HG03095 (cell line): ENCODE data around the gene FXYD3.

Experiments used
- ATAC-seq: cut with Tn5 transposase; IDR thresholded peaks from one replicate; pipeline ENCODE4 v1.9.1; 2021; ENCODE audit warnings: moderate library complexity; ENCODE audit not compliant: unreplicated experiment

FXYD3 gene

DNA sequence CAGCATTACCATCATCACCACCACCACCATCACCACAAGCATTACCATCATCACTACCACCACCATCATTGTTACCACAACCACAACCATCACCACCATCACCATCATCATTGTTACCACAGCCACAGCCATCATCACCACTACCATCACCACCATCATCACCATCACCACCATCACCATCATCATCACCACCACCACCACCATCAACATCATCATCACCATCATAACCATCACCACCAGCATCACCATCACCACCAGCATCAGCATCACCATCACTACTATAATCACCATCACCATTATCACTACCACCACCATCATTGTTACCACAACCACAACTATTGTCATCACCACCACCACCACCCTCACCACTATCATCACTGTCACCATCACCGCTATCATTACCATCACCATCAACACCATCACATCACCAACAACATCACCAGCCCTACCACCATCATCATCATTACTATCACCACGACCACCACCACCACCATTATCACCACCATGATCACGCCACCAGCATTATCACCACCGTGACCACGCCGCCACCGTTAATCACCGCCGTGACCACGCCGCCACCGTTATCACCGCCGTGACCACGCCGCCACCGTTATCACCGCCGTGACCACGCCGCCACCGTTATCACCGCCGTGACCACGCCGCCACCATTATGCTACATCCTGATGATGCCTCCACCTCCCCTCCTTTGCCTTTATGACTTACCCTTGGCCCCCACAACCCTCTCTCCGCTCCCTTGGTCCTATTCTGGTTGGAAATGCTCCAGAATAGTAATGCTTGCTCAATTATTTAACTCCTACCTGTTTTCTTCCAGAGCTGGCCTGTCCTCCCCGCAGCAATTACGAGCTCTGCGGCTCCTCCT is 10.0 kb upstream of the FXYD3 start:
- ATAC-seq, result no peak

DNA sequence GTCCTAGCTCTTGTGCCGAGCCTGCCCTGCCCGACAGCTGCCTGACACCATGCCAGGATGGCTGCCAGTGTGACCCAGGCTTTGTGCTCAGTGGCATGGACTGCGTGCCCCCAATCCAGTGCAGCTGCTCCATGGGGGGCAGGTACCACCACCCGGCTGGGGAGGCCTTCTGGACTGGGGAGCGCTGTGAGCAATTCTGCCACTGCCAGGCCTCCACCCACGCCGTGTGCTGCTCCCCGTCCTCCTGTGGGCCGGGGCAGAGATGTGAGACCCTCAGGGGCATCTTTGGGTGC is 9.4 kb upstream of the FXYD3 start:
- no peak for ATAC-seq

DNA sequence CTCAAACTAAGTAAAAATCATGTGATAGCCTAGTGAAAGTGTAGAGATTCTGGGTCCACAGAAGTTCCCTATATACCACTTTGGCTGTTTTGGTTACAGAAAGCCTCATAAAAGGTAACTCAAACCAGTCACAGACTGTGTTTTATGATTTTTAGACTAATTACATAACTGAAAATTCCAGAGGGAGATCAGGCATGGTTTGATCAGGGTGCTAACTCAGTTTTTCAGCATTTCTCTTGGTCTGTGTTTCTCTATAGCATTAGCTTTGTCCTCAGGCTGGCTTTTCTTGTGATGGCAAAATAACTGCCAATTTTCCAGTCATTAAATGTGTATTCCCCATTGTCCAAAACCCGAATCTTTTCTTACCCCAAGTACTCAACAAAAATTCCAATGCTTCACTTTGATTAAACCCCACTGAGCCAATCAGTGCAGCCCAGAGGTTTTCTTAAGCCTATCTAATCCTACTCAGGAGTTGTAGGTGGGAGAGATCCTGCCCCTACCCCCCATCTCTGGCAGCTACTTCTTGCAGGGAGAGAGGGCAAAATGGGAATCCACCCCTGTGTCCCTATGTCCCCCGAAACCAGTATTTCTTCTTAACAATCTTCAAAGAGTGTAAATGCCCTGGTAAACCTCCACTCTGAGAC is 8.6 kb upstream of the FXYD3 start:
- no peak for ATAC-seq

DNA sequence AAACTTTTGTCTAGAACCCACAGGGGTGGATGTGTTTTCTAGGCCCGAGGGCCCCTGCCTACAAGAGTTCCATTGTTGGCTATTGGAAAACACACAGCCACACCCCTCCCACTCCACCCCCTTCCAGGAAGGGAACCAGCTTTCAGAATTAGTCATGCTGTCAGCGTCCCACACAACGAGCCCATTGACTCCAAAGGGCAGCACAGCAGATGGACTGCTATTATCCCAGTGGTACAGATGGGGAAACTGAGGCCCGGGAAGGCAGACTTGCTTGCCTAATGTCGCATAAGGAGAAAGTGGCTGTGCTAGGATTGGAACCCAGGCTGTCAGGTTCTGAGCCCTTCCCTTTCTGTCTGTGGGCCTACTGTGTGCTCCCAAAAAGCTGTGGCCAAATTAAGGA is 8.1 kb upstream of the FXYD3 start:
- no peak for ATAC-seq

DNA sequence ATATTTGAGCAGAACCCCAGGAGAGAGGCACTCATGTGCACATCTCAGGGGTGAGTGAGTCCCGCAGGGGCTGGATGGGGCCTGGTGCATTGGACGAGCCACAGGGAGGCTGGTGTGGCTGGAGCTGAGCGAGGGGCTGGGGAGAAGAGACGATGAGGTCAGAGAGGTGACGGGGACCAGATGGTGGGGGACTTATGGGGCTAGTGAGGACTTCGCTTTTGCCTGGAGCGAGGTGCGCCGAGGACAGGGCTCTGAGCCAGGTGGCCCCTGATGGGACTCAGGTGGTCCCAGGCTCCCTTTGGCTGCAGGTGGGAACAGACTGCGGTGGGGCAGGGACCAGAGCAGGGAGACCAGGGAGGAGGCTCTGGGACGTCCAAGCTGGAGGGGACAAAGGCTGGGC is 6.9 kb upstream of the FXYD3 start:
- ATAC-seq, result no peak

DNA sequence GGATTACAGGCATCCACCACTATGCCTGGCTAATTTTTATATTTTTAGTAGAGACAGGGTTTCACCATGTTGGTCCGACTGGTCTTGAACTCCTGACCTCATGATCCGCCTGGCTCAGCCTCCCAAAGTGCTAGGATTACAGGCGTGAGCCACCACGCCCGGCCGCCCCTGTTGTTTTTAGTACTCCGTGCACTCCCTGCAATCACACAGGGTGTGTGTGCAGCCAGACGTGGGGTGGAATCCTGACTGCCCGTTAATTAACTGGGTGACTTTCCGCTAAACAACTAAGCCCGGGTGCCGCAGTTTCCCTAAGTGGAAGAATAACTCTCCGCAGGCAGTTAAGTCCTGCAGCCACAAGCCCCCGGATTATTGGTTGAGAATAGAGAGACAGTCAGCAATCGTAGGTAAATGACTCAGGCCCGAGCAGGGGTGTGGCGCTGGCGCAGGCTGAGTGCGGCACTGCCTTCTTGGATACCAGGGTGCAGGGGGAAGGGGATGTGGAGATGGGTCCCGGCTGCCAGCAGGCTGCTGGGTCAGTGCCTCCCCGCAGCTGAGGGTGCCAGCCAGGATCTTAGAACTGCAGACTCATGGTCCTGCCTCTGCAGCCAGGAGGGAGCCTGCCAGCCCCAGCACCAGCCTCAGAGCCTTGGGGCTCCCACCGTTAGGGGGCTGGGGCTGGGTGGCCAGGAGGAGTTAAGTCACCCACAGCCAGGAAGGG is 6.1 kb upstream of the FXYD3 start:
- ATAC-seq, result no peak

DNA sequence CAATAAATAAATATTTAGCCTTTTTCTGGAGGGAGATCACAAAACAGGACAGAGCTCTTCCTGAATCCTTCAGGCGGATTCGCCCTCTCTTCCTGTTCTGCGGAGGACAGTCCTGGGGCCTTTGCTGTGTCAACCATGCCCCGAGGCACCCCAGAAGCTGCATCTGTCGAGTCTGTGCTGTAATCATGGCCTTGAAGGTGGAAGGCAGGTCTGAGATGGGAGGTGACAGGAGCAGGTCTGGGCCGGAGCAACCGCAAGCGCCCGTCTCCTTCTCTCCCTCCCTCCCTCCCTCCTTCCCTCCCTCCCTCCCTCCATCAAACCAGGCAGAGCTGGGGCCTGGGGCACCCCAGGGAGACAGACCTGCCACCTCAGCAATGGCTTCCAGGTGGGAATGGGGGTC is 4.6 kb upstream of the FXYD3 start:
- no peak for ATAC-seq

DNA sequence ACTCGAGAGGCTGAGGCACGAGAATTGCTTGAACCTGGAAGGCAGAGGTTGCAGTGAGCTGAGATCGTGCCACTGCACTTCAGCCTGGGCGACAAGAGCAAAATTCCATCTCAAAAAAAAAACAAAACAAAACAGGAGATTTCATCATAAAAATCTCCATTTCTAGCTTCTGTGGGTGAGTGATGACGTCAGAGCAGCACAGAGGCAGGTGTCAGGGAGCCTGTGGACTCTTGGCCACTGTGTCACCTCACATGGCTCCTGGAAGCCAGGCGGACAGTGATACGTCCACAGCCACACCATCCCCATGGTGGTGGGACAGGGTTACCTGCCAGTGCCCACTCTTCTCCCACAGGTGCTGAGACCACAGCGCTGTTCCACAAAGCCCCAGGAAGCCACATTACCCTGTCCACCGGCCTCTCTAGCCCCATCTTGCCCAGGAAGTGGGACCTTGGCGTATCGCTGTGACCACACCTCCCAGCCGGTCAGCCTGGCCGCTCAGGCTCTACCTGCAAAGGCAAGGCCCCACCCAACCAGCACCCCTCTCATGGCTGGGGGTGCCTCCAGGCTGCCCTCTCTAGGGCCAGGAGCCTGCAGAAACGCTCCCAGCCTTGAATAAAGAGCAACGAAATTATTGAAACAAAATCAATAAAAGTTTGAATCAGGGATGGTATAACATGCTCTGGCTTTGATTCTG is 2.5 kb upstream of the FXYD3 start:
- no peak for ATAC-seq

DNA sequence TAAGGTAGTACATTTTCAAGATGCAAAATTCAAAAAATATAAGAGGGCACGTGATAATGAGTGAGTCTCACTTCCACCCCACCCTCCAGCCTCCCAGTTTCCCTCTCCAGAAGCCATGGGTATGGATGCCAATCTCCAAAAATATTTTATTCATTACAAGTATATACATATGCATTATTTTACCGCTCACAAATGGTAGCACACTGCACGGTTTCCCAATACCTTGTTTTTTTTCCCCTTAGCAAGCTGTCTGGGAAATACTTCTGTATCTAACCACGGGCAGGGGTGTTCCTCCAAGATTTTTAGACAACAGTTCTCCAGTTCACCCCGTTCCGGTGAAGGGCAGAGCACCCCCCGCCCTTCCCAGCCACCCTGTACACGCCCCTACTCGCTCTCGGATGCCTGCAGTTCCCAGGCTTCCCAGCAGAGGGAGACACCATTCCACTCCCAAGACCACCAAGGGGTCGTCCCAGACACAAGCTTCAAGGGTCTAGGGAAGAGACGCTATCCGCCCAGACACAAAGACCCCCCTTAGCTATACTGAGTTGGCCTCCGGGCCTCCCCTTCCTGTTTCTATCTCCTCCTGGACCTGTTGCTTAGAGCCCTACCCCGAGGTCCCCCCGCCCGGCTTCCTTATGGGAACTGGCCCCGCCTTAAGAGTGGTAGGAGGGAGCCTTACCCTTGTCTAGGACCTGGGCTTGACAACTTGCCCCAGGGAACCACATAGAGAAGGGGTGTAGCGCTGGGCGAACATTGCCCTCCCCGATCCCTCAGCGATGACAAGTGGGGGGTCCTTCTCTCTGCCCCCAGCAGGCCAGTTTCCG is 1.1 kb upstream of the FXYD3 start:
- ATAC-seq, result no peak

DNA sequence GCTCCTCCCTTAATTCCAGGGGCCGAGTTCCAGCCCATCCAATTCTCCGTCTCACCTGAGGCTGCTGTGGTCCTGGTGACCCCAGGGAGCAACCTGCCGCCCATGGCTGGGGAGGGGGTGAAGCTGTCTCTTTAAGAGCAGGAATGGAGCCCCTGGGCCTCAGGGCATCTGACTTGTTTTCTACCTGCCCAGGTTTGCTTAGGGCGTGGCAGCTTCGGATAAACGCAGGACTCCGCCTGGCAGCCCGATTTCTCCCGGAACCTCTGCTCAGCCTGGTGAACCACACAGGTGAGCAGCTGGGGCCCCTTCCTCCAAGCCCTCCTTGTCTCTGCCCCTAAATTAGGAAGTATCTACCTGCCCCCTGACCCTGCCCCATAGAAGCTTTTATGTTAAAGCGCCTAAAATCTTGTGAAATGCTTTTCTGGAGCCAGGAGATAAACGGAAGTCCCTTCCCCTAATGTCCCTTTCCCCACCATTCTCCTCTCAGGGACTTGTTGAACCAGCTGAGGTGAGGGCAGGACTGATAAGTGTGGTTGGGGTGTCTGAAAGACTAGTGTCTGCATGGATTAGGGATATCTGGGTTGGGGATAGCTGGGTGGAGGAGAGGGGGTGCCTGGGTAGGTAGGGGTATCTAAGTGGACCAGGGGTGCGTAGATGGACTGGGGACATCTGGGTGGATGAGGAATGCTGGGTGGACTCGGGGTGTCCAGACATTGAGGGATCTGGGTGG is 614 bp downstream of the FXYD3 start:
- no peak for ATAC-seq

DNA sequence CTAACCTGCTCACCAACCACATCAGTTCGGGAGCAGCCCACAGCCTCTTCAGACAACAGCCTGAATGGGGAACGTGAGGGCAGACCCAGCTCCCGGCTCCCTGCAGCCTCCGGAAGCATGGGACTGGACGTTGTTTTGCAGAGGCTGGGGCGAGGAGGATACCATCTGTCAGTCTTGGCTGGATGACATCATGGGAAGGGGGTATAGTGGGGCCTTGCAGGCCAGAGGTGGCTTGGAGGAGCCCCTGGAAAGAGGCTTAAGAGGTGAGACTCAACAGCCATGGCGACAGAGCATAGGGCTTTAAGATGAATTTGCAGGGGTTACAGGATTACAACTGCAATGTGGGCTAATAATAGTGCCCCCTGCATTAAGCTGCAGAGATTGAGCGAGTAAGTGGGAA is 1.5 kb downstream of the FXYD3 start:
- ATAC-seq, result no peak

DNA sequence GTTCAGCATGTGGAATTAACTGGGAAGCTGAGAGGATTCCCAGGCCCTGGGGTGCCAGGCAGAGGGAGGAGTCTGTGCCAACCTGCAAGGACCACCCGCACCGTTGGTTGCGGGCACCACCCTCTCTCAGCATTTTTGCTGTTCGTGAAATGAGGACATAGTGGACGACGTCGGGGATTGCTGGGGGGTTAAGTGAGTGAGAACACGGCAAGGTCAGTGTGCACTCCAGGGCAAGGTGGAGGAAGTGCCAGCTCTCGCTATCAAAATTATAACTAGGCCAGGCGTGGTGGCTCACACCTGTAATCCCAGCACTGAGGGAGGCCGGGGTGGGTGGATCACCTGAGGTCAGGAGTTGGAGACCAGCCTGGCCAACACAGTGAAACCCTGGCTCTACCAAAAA is 2.2 kb downstream of the FXYD3 start:
- ATAC-seq, result no peak

DNA sequence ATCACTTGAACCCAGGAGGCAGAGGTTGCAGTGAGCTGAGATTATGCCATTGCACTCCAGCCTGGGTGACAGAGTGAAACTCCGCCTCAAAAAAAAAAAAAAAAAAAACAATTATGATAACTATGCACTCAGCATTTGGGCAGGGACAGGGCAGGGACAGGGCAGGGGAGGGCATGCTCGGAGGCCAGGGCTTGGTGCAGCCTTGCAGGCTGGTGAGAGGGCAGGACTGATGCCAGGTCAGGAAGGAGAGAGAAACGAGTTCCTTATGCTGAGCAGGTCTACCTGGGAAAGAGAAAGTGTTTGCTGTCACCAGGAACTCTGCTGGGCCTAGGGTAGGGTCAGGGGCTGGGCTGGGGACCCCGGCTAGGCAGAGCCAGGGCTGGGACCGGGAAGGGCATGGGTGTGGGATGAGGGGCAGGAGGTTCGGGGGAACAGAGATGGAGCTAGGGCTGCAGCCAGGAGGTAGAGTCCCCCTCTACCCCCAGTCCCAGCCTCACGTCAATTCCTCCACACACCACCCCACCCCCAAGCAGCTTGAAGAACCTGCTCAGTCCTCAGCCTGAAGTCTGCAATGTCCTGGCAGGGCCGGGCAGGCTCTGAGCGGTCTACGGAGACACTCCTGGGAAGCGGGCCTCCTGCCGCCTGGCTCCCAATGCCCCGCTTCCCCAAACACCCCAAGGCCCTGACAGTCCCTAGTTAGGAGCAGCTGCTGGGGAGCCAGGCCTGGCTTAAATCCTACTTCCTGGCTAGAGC is 2.8 kb downstream of the FXYD3 start:
- no peak for ATAC-seq

DNA sequence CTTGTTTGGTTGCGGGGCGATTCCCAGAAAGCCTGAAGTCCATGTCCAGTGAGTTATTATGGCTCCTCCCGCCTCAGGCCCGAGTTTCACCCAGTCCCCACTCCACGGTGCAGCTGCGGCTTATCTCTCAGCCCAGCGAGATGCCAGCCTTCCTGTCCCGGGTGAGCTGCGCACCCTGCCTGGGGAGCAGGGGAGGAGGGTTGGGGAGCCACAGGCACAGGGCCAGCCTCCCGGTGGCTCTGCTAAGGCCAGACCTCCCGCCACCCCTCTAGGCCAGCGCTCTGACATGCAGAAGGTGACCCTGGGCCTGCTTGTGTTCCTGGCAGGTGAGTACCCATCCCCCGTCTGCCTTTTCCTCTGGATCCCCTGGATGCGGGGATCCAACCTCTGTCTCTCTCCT is 3.5 kb downstream of the FXYD3 start:
- ATAC-seq, result no peak

DNA sequence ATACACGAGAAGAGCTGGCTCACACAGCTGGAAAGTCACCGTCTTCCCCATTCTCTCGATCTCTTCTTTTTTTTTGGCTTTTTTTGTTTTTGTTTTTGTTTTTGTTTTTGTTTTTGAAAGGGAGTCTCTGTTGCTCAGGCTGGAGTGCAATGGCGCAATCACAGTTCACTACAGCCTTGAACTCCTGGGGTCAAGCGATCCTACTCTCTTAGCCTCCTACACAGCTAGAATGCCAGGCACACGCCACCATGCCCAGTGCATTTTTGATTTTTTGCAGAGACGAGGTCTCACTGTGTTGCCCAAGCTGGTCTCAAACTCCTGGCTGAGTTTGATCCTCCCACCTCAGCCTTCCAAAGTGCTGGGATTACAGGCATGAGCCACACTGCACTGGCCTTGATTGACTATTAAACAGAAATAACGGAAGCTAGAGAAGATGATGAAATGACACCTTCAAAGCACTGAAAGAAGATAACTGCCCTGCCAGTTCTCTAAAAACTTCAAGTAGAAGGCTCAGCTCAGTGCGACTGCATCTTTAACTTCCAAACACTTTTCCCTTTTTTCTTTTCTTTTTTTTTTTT is 4.0 kb downstream of the FXYD3 start:
- no peak for ATAC-seq

DNA sequence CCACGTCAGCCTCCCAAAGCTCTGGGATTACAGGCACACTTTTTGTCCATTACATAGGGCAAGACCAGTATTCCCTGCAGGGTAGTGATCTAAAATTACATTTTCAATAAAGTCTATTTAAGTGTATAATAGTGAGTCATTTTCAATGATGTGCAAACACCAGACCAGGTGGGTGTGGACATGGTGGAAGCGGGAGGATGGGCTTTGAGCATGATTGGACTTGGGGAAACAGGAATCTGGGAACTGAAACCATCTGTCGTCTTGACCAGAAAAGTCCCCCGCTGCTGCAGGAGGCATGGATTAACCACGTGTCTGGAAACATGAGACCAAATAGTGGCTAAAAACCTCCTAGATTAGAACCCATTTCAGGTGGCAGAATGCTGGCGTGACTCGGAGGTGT is 4.9 kb downstream of the FXYD3 start:
- no peak for ATAC-seq

DNA sequence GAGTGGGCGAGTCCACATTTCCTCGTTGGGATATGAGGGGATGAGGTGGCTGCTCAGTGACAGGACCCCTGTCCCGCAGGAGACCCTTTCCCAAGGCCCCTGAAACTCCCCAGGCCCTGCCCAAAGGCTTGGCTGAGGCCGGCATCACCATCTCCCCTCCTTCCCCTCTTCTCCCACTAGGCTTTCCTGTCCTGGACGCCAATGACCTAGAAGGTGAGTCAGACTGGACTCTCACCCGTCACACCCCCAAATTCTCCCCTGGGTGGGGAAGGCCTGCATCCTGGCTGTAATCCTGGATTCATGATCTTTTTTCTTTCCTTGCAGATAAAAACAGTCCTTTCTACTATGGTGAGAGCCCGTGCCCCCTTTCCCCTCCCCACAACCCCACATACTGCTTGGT is 5.3 kb downstream of the FXYD3 start:
- ATAC-seq, result no peak

DNA sequence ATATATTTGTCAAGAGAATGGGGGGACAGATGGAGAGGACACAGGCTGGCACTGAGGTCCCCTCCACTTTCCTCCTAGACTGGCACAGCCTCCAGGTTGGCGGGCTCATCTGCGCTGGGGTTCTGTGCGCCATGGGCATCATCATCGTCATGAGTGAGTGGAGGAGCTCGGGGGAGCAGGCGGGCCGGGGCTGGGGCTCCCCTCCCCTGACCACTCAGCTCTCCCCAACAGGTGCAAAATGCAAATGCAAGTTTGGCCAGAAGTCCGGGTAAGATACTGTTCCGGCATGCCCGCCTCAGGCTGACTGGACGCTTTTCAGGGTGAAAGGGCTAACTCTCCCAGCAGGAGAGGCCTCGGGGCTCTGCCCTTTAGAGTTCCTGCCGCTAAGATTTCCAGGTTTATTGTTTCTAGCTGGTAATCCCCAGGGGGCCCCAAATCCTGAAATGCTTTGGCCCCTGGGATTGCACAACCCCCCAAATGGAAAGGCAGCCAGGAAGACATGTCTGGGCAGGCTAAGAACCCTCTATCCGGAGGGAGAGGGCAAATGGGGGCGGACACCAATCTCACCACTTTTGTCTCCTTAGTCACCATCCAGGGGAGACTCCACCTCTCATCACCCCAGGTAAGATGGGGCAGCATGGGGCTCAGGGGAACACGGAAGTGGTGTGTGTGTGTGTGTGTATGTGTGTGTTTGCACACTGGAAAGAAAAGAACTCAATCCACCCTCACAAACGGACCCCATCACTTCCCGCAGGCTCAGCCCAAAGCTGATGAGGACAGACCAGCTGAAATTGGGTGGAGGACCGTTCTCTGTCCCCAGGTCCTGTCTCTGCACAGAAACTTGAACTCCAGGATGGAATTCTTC is 7.3 kb downstream of the FXYD3 start:
- no peak for ATAC-seq
